Right lobe of liver (tissue), 4 donors: ENCODE measurements around the gene RBM47.

Source experiments
- POLR2A ChIP-seq: fragments of 450-650 bp; IDR thresholded peaks from one replicate; pipeline ENCODE4 v1.6.1; 2017; ENCODE audit warnings: antibody characterized with exemption, mild to moderate bottlenecking
- TF ChIP-seq, protein P1 (sequence below), 4 donors: fragments of 200-600 bp in 3 of 4; fragments of 450-650 bp in 1 of 4; IDR thresholded peaks; one replicate each; pipeline versions ENCODE4 v1.5.1 to v1.8.0; 2016 to 2022; ENCODE audit warnings: antibody characterized with exemption in 4 of 4, mild to moderate bottlenecking in 2 of 4
- donor health status: DM: no; HTN: no; CAD: no.
- donor health status: DM: no; HTN: no; CAD: no.
- donor health status: DM: no; HTN: yes; CAD: no.

DNA sequence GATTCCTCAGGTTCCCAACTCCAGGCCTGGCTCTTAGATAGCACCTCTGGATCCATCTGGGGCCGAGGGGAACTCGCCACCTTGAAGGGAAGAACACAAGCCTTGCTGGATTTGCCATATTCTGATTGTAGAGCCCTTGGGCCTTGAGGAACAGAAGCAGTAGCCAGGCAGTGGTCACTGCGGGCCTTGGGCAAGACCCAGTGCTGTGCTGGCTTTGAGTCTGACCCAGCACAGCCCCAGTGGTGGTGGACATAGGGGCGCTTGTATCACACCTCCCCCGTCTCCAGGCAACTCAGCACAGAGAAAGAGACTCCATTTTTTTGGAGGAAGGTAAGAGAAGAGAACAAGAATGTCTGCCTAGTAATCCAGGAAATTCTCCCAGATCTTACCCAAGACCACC is 249.0 kb downstream of the RBM47 start:
- TF ChIP-seq, protein P1, sequence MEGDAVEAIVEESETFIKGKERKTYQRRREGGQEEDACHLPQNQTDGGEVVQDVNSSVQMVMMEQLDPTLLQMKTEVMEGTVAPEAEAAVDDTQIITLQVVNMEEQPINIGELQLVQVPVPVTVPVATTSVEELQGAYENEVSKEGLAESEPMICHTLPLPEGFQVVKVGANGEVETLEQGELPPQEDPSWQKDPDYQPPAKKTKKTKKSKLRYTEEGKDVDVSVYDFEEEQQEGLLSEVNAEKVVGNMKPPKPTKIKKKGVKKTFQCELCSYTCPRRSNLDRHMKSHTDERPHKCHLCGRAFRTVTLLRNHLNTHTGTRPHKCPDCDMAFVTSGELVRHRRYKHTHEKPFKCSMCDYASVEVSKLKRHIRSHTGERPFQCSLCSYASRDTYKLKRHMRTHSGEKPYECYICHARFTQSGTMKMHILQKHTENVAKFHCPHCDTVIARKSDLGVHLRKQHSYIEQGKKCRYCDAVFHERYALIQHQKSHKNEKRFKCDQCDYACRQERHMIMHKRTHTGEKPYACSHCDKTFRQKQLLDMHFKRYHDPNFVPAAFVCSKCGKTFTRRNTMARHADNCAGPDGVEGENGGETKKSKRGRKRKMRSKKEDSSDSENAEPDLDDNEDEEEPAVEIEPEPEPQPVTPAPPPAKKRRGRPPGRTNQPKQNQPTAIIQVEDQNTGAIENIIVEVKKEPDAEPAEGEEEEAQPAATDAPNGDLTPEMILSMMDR (IDR thresholded peaks at IDR 0.05): no peak
- TF ChIP-seq POLR2A: no peak
